Bronchial epithelial cell (primary cell): ENCODE results near the gene HMX1. TPM values are rescaled to one million over a fixed set of nuclear protein-coding genes. Genes with fewer than 3 reads are reported as not detected.
A peak's percentile ranks its signal among the peaks of the same experiment; 100 is the strongest.

ENCODE experiments used
- DNase-seq: peaks from one replicate; pipeline ENCODE4 v3.0.0-alpha.2; 2010; ENCODE audit warnings: low read depth
- FAIRE-seq: peaks from 2 replicates; lab custom pipeline; 2011; peaks lifted over from hg19 to GRCh38; lab: Jason Lieb, UNC
- H3K27me3 ChIP-seq: 2 replicates; pipeline ENCODE4 v1.5.1; 2011; ENCODE audit warnings: low read length; ENCODE audit not compliant: control insufficient read depth, insufficient read depth
- H3K36me3 ChIP-seq: 2 replicates; pipeline ENCODE4 v1.5.1; 2011; ENCODE audit warnings: low read length; ENCODE audit not compliant: control insufficient read depth, insufficient read depth
- H3K4me3 ChIP-seq: 2 replicates; pipeline ENCODE4 v1.5.1; 2011; ENCODE audit warnings: mild to moderate bottlenecking, low read depth, low read length, control low read depth
- CTCF ChIP-seq: IDR thresholded peaks from 2 replicates; pipeline ENCODE4 v1.5.1; 2011; ENCODE audit warnings: mild to moderate bottlenecking, moderate library complexity, low read length, control low read depth, inconsistent platforms; ENCODE audit not compliant: insufficient read depth, severe bottlenecking
- total RNA-seq: library from RNA; depleted of rRNA; stranded (reverse); fragments of >200 nt; gene quantifications from 2 replicates; pipeline ENCODE4 v1.2.1, GENCODE V29; 2014

The HMX1 gene
- total RNA-seq, 1 donor from 2014 or later: not detected

GRCh38 chr4:8904041-8904501 is 32.4 kb upstream of the HMX1 start:
- DNase-seq: no peak
- no peak for FAIRE-seq
- Histone ChIP-seq H3K27me3 (no peaks in the 10 kb centered on the region), H3K36me3 (no peaks in the 10 kb centered on the region), H3K4me3 (no peak overlapping the region)
- no peak for TF ChIP-seq CTCF

- FAIRE-seq: no peak
Measured at GRCh38 chr4:8901335-8901734, 29.7 kb upstream of the HMX1 start.

GRCh38 chr4:8900588-8900987 is 28.9 kb upstream of the HMX1 start:
- H3K36me3 ChIP-seq: no peaks in the 10 kb centered on the region
- H3K4me3 ChIP-seq: no peak overlapping the region
- no peak for TF ChIP-seq CTCF
- H3K27me3 ChIP-seq: no peaks in the 10 kb centered on the region
- no peak for DNase-seq
- FAIRE-seq: no peak

More at GRCh38 chr4:8901335-8901734, 29.7 kb upstream of the HMX1 start:
- no peak for TF ChIP-seq CTCF
- no peaks in the 10 kb centered on the region for H3K36me3 ChIP-seq
- H3K27me3 ChIP-seq: no peaks in the 10 kb centered on the region
- no peak for DNase-seq
- H3K4me3 ChIP-seq: no peak overlapping the region

GRCh38 chr4:8898419-8898818 is 26.8 kb upstream of the HMX1 start:
- H3K4me3 ChIP-seq: no peak overlapping the region
- FAIRE-seq (no peak), DNase-seq (no peak)
- TF ChIP-seq CTCF: no peak
- H3K36me3 ChIP-seq: no peaks in the 10 kb centered on the region
- peaks cover 15% of the 10 kb centered on the region for H3K27me3 ChIP-seq

GRCh38 chr4:8897251-8898167 is 25.9 kb upstream of the HMX1 start:
- DNase-seq (peak; percentile 60), FAIRE-seq (no peak)
- TF ChIP-seq CTCF: no peak
- H3K36me3 ChIP-seq: no peaks in the 10 kb centered on the region
- H3K27me3 ChIP-seq: peaks cover 20% of the 10 kb centered on the region
- H3K4me3 ChIP-seq: no peak overlapping the region
